Islet of Langerhans (tissue), 1 donor: ENCODE measurements around the gene PPP6R3.

Experiments used
- FAIRE-seq: peaks from one replicate; lab custom pipeline; 2011; peaks lifted over from hg19 to GRCh38; lab: Jason Lieb, UNC

Gene PPP6R3

DNA sequence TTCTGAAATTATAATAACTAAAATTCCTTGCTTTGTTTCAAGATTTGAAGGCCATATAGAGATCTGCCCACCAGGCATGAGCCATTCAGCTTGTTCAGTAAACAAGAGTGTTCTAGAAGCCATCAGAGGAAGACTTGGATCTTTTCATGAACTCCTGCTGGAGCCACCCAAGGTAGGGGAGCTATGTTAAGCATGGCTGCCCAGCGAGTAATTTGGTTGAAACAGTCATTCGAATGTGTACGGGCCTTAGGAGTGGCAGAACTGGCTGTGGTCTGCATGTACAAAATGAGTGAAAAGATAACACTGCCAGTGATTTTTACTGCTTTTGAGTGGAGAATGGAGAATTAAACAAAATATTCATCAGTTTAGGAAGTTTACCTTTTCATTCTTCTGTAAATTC, 103.7 kb downstream of the PPP6R3 start:
- no peak for FAIRE-seq

DNA sequence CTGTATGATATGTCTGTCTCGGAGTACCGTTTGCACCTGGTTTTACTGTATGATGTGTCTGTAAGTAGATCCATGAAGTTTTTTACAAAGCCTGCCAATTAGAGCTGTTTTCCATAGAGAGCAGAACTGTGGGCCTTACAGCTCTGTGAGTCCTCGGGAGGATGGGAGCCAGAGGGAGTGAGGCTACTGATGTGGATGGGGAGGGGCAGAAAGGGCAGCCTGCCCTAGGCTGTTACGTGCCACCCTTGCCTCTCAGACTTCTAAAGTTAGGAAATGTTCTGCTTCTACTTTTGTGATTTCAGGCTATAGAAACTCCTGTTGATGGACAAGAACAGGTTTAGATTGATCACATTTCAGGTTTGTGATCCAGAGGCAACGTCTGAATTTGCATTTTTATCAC, 105.2 kb downstream of the PPP6R3 start:
- no peak for FAIRE-seq

DNA sequence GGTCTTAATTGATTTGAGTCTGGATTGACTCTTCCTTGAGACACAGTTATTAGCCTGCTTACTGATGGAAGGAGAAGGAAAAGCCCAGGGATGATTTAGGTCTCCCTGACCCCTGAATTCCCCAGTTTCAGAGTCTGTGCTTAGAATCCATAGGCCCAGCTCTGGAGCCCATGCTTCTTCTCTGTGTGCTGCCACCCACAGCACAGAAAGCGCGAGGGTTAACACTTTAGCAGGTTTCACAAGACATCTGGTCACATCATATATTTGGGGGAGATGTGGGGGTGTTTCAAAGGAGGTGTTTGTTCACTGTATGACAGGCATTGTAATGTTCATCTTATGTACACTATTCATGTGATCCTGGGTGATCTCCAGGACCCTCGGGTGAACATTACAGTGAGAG, 107.0 kb downstream of the PPP6R3 start:
- no peak for FAIRE-seq

DNA sequence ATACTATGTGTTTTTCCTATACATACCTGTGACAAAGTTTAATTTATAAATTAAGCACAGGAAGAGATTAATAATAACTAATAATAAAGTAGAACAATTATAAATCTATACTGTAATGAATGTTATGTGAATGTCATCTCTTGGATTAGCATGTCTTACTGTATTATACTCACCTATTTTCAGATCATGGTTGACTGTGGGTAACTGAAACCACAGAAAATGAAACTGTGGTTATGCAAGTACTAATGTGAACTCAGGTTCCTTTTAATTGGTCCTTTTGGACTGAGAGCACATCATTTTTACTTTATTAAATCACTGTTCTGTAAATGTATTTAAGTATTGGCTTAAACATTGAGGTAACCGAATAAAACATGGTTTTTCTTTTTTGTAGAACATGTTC, 108.8 kb downstream of the PPP6R3 start:
- FAIRE-seq: no peak

DNA sequence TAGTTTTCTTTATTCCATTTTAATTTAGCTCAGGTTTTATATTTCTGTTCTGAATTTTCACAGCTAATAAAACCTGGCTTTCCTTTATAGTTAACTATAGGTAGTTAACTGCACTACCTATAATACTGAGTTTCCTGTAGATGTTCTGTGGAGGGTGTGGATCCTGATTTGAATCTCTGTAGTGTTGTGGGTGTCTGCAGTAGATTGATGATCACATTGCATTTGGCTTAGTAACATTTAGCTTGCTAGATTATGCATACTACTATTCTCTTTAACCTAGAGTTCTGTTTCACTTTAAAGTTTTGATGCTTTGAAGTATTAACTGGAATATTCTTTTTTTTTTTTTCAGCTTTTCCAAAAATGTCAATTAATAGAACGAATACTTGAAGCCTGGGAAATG, 110.1 kb downstream of the PPP6R3 start:
- FAIRE-seq: no peak

DNA sequence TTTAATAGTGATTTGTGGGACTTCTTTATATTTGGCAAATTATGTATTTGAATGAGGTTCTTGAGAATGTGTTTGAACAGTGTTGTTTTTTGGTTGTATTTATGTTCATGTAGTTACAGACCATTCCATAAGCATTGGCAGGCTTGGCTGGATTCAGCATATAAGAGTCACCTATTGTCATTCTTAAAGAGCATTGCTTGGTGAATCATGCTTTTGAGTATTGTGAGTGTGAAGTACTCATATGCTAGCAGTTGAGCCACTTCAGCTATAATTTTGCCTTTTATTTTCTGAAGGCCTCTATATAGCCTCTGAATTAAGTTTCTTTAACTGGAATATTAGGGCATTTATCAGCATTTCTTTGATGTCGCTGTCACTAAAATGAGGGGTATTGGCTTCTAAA, 113.8 kb downstream of the PPP6R3 start:
- no peak for FAIRE-seq

DNA sequence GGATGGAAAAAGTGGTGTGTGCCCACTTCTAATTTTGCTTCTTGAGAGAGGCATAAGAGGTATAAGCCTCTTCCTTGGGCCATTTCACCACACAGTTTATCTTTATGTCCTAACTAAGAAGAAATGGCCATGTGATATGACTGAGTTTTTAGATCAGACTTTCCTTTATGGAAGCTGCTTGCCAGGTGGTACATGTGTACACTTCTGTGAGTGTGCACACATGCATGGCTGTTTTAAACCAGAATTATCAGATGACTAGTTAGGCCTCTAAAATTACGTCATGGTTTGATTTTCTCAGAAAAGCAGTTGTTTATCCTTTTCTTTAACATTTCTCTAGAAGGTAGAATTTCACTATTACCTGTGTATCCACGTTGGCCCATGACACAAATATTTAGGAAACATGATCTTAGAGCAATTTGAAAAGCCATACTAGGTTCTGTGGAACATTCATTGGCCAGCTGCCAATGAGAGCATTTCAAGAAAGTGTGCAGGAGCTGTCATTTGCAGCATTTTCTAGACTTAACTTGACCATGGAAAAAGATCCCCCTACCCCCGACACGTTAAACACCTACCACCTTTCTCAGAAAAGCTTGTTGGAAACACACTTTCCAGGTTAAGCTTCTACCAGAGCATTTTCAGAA, 114.6 kb downstream of the PPP6R3 start:
- FAIRE-seq: no peak

DNA sequence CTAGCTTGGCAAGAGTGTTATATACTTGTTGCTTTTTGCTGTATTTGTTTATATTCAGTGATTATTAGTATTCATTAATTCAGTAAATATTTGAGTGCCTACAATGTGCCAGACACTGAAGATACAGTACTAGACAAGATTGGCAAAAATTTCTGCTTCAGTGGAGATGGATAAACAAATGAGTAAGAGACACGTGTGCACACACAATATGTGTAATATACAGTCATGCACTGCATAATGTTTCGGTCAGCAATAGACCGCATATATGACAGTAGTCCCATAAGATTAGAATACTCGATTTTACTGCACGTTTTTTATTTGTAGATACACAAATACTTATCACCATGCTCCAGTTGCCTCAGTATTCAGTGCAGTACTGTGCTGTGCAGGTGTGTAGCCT, 118.9 kb downstream of the PPP6R3 start:
- peak; percentile 90 for FAIRE-seq

DNA sequence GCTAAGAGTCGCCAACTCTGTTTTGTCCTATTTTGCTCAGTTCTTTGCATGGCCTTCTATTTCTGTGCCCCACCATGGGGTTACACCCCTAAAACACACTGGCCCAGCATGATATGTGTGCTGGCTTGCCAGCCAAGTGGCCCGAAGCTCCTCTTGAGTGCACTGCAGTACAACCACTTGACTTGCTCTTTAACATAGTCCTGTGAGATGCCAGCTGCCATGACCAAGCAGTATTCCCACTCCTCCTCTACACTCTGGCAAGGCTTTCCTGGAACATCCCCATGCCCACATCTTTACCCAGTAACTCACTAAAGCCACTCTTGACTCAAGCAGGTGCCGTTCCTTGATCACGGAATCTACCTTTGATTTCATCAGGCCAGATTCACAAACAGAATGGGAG, 120.9 kb downstream of the PPP6R3 start:
- no peak for FAIRE-seq

DNA sequence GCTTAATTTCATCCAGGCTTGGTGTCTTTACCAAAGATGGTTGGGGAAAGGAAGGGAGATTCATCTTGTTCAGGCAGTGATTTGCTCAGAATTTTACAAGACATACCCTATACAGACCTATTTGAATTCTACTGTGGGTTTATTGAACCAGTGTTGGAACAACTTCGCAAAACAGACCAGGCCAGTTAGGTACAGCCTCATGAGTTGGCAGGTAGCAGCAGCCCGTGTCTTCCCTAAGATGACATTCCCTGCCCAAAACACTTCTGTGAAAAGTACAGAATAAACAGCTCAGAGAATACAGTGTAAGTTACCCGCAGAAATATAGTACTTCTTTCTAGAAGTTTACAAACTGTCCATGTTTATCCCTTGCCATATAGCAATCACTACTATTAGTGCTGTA, 121.3 kb downstream of the PPP6R3 start:
- no peak for FAIRE-seq

DNA sequence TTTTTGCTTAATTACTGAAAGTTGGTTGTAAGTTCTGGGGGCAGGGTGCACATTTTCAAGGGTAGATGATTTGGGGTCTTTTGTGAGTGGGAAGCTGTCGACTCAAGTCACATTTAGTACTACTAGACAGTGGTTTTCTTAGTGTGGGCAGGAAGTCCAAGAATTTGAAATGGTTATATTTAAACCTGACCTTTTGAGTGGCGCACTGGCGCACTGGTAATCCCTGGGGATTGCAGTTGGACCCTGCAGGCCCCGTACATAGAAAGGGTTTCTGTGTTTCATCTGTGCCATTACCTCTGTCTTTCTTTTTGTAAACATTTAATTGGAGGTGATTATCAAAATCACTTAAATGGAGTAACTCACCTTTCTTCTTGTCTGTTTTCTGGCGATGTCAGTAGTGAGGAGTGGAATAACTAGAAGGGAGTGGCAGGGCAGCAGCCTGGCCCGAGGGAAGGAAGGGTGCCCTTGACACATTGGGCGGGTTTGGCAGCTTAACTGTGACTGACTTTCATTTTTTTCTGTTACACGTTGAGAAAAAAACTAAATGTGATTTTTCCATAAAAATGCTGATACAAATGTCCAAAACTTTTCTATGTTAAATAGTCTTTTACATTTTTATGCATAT, 122.0 kb downstream of the PPP6R3 start:
- no peak for FAIRE-seq

DNA sequence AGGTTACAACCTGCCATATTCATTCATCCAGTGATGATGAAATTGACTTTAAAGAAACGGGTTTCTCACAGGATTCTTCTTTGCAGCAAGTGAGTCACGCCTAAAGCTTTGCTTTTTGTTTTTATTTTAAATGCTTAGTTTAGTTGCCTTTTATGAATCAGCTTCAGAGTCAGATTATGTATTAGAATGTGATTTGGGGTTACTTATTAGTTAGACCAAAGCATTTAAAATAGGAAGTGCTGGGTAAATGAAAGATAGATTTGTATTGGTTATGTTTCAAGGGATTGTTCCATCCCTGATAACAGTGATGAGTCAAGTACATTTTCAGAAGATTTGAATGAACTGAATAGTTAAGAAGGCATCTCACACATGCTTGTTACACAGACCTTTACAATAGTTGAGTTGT, 122.5 kb downstream of the PPP6R3 start:
- FAIRE-seq: no peak

DNA sequence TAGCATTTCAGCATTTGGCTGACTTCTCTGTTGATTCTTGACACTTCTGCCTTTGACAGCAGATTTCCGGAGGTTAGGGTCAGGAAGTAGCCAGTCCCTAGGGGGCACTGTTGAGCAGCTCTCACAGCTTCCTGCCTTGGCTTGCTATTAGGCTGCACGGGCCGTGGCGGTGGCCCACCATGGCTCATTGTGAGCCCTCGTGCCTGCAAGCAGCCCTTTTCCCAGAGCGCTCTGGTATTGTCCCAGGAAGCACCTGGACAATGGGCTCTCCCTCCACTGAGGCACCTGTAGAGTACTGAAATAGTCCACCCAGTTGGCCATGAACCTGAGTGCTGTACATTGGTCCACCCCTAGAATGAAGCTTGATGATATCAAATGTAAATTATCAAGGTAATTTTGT, 123.5 kb downstream of the PPP6R3 start:
- FAIRE-seq: no peak

DNA sequence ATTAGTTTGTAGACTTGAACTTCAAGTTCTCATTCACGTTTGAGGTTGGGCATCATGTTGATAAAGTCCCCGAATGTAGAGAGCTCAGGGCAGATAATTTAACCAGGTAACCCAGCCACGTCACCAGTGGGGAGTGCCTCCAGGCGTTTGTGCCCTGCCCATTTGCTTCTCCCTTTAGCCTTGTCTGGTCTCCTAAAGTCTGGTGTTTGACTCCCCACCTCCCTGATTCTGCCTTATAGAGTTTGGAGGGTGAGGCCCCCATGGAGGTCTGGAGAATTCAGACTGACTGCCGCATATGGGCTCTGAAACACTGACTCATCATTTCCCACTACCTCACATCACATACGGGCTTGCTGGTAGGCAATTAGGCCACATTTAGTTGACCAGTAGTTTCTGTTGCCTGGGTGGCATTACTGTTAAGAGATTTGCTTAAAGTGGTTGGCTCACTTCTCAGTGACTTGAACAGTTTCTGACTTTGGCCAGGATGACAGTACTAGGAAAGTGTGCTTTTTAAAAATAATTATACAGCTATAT, 124.5 kb downstream of the PPP6R3 start:
- peak; percentile 45 for FAIRE-seq

DNA sequence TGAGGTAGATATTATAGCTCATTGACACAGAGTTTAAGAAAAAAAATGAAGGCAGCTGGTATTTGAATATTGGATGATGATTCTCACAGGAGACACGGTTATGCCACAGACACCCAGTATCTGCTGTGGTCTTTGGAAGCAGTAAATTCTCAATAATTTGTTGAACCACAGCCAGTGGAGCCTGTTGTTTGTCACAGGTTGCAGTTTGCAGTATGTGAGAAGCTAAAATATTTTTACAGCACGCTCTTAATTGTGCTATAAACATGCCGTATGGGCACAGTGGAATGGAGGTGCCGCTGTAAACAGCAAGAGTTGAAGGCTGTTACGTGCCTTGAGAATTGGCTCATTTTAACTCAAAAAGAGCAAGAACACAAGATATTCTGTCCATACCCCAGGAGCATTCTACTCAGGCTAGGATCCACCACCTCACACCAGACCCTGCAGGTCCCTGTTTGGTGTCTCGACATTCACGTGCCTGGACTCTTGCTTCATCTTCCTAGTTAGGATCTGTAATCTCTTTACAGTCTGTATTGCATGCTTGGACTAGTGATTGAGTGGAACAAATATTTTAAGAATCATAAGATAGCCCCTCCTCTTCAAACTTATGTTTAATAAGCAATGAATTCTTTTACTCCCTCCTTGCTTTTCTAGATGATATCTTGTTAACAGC, 129.1 kb downstream of the PPP6R3 start:
- no peak for FAIRE-seq

DNA sequence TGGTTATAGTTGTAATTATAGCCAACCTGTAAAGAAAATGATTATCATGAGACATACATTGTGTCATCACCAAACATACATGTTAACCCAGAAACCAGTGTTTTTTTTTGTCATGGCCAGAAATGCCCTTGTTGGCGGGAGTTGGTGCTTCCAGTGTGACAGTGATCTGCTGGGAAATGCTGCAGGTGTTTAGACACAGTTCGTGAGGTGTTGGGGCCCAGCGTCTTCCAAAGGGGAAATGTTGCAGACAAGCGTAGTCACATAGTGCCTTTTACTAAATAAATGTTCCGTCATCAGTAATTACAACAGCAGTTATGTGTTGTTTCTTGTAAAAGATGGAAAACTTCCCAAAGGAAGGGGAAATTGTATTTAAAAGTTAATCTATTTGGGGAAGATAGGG, 131.2 kb downstream of the PPP6R3 start:
- FAIRE-seq: no peak

DNA sequence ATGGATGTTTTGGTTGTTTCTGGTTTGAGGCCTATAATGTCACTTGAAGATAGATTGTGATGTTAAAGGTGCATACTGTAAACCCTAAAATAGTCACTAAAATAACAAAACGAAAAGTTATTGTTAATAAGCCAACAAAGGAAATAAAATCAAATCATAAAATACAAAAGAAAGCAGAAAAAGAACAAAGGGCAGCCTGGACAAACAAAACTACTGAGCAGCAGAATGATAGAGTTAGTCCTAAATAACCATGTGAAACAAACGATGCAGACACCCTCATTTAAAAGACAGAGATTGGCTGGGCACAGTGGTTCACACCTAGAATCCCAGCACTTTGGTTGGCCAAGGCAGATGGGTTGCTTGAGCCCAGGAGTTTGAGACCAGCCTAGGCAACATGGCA, 132.9 kb downstream of the PPP6R3 start:
- FAIRE-seq: no peak

DNA sequence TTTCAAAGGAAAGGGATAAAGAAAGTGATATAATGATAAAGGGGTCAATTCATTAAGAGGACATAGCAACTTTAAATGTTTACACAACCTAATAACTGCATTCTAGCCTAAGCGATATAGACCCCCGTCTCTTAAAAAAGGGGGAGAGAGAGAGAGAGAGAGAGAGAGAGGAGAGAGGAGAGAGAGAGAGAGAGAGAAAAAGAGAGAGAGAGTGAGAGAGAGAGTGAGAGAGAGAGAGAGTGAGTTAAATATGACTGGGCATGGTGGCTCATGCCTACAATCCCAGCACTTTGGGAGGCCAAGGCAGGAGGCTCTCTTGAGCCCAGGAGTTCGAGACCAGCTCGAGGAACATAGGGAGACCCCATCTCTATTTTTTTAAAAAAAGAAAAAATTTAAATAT, 133.6 kb downstream of the PPP6R3 start:
- no peak for FAIRE-seq

DNA sequence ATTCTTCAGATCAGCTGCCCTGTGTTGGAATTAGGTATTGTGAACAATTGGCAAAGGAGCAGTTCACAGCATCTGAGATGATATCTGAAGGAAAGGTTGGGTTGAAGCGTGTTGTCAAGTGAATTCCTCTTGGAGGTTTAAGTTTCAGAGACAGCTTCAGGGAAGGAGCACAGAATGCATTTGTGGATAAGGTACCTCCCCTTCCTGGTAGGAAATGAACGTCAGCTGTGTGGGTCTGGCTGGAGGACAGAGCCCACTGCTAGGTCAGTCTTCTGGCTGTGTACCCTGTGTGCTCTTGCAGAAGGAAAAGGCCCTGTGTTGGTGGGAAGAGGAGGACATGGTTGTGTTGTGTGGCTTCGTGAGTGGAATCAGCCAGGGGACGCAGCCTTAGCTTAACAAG, 135.7 kb downstream of the PPP6R3 start:
- FAIRE-seq: no peak

DNA sequence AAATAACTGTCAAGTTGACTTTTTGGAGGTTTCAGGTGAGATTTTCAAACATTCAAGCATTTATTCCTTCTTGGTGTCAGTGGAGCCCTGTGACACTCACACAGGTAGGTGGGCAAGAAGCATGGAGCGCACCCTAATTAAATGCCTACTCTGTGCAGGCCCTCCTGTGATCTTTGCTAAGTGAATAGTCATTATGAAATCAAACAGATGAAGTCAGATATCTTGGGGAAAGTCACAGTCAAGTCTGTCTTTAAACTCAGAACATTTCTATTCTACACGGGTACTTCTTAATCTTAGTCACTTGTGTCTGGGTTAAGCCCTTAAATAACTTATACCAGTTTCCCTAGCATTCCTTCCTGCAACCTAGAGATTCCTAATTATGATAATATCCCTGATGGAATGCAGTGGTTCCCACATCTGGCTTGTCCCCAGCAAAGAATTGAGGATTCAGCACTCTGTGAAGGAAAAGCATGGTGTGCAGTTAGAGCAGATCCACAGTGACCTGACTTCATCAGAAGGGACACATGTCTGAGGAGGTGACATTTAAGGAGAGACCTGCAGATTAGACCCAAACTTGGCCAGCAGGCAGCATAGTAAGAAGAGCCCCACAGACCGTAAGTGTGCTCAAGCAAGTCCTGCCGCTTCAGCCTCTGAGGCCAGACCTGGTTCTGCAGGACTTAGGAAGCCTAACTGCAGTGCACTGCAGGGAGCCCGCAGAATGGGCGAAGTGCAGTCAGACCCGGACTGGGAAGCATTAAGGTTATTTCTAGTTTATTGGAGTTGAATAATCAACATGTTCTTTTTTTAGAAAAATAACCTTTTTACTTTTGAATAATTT, 138.5 kb downstream of the PPP6R3 start:
- no peak for FAIRE-seq

DNA sequence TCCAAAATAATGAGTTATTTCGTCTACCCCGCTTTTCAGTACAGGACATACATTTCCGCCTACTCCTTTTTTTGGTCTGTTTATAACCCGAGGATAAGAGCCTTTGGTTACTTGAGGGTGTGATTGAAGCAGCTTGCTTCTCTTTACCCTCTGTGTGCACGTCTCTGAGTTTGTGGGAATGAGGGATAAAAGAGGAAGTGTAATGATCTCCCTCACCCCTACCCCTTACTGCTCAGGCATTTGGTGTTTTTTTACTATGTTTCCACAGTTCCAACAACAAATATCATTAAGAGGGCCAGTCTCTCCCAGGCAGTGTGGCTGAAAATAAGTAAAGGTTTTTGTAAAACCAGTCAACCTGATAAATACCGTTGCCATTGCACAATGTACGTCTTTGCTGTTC, 140.6 kb downstream of the PPP6R3 start:
- no peak for FAIRE-seq

DNA sequence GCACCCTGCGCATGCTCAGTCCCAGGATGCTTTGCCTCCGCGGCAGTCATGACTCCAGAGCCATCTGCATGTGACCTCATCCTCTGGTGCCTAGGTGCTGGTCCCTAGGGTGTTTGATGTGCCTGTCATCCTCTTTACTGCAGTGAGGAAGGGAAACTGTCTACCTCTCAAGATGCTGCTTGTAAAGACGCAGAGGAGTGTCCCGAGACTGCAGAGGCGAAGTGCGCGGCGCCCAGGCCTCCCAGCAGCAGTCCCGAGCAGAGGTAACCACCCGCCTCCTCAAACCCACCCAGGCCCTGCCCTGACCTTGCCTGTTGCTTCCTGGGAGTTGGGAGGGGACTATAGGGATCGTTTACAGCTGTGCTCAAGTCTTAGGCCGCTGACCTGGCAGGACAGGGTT, 149.2 kb downstream of the PPP6R3 start:
- FAIRE-seq: no peak
